IPS-20b (cell line): ENCODE data around the gene NLK.
A peak's percentile ranks its signal among the peaks of the same experiment; 100 is the strongest.
"Not testable (repeated sequence)": the region's sequence is repeated elsewhere in the genome, so short reads cannot be mapped to it uniquely, and the experiment has no call there.

Source experiments
- H3K27ac ChIP-seq: one replicate; pipeline ENCODE4 v1.5.1; 2013; ENCODE audit warnings: low read length
- H3K27me3 ChIP-seq: 2 replicates; pipeline ENCODE4 v1.6.1; 2013; ENCODE audit warnings: mild to moderate bottlenecking, low read length, inconsistent platforms; ENCODE audit not compliant: insufficient read depth
- H3K36me3 ChIP-seq: 2 replicates; pipeline ENCODE4 v1.6.1; 2013; ENCODE audit warnings: low read depth, mild to moderate bottlenecking, inconsistent platforms, low read length, moderate library complexity; ENCODE audit not compliant: insufficient read depth
- H3K4me1 ChIP-seq: 2 replicates; pipeline ENCODE4 v1.6.1; 2013; ENCODE audit warnings: mild to moderate bottlenecking, control low read depth, inconsistent platforms, low read length, moderate library complexity; ENCODE audit not compliant: insufficient read depth
- H3K4me3 ChIP-seq: 2 replicates; pipeline ENCODE4 v1.5.1; 2013; ENCODE audit warnings: mild to moderate bottlenecking, low read length, inconsistent platforms
- H3K9ac ChIP-seq: 2 replicates; pipeline ENCODE4 v1.6.1; 2013; ENCODE audit warnings: low read depth, mild to moderate bottlenecking, inconsistent platforms, low read length, moderate library complexity
- H3K9me3 ChIP-seq: 2 replicates; pipeline ENCODE4 v1.6.1; 2013; ENCODE audit warnings: mild to moderate bottlenecking, low read depth, low read length, inconsistent platforms; ENCODE audit not compliant: insufficient read depth

Gene NLK

GRCh38 chr17:28010406-28010805 lies 32.1 kb upstream of the NLK start:
- peaks cover 9% of the 10 kb centered on the region for H3K27me3 ChIP-seq
- no peak overlapping the region for H3K27ac ChIP-seq
- no peak overlapping the region for H3K9ac ChIP-seq
- H3K4me1 ChIP-seq: no peaks in the 10 kb centered on the region
- H3K36me3 ChIP-seq: no peaks in the 10 kb centered on the region
- H3K9me3 ChIP-seq: no peaks in the 10 kb centered on the region
- H3K4me3 ChIP-seq: no peak overlapping the region

GRCh38 chr17:28018439-28019070 lies 23.9 kb upstream of the NLK start:
- Histone ChIP-seq H3K27me3 (no peaks in the 10 kb centered on the region), H3K4me3 (no peak overlapping the region), H3K9me3 (no peaks in the 10 kb centered on the region), H3K9ac (no peak overlapping the region), H3K4me1 (no peaks in the 10 kb centered on the region), H3K27ac (no peak overlapping the region), H3K36me3 (no peaks in the 10 kb centered on the region)

GRCh38 chr17:28020515-28020914 lies 22.0 kb upstream of the NLK start:
- Histone ChIP-seq H3K27me3 (no peaks in the 10 kb centered on the region), H3K4me1 (no peaks in the 10 kb centered on the region), H3K4me3 (no peak overlapping the region), H3K36me3 (no peaks in the 10 kb centered on the region), H3K27ac (no peak overlapping the region), H3K9ac (no peak overlapping the region), H3K9me3 (no peaks in the 10 kb centered on the region)

- Histone ChIP-seq H3K27ac (no peak overlapping the region), H3K9ac (no peak overlapping the region), H3K4me1 (no peaks in the 10 kb centered on the region), H3K27me3 (no peaks in the 10 kb centered on the region), H3K9me3 (no peaks in the 10 kb centered on the region), H3K36me3 (no peaks in the 10 kb centered on the region), H3K4me3 (no peak overlapping the region)
Observed at GRCh38 chr17:28029044-28029443, 13.4 kb upstream of the NLK start.

GRCh38 chr17:28030386-28030785 lies 12.1 kb upstream of the NLK start:
- Histone ChIP-seq H3K9ac (no peak overlapping the region), H3K27ac (no peak overlapping the region), H3K27me3 (no peaks in the 10 kb centered on the region), H3K9me3 (no peaks in the 10 kb centered on the region), H3K36me3 (no peaks in the 10 kb centered on the region), H3K4me1 (no peaks in the 10 kb centered on the region), H3K4me3 (no peak overlapping the region)

GRCh38 chr17:28031174-28031573 lies 11.3 kb upstream of the NLK start:
- H3K36me3 ChIP-seq: no peaks in the 10 kb centered on the region
- no peak overlapping the region for H3K9ac ChIP-seq
- H3K4me3 ChIP-seq: no peak overlapping the region
- H3K9me3 ChIP-seq: no peaks in the 10 kb centered on the region
- H3K4me1 ChIP-seq: no peaks in the 10 kb centered on the region
- H3K27ac ChIP-seq: no peak overlapping the region
- H3K27me3 ChIP-seq: no peaks in the 10 kb centered on the region

GRCh38 chr17:28033972-28034714 lies 8.3 kb upstream of the NLK start:
- Histone ChIP-seq H3K9ac (no peak overlapping the region), H3K27me3 (no peaks in the 10 kb centered on the region), H3K4me3 (no peak overlapping the region), H3K36me3 (no peaks in the 10 kb centered on the region), H3K9me3 (no peaks in the 10 kb centered on the region), H3K4me1 (no peaks in the 10 kb centered on the region), H3K27ac (no peak overlapping the region)

- H3K9me3 ChIP-seq, H3K4me3 ChIP-seq, H3K4me1 ChIP-seq, H3K27me3 ChIP-seq, H3K9ac ChIP-seq, H3K36me3 ChIP-seq, H3K27ac ChIP-seq: not testable (repeated sequence)
Observed at GRCh38 chr17:28035452-28035851, 7.0 kb upstream of the NLK start.

- not testable (repeated sequence) for H3K36me3 ChIP-seq, H3K4me3 ChIP-seq, H3K4me1 ChIP-seq, H3K27ac ChIP-seq, H3K9me3 ChIP-seq, H3K9ac ChIP-seq, H3K27me3 ChIP-seq
Observed at GRCh38 chr17:28035884-28036283, 6.6 kb upstream of the NLK start.

- Histone ChIP-seq H3K9me3 (no peaks in the 10 kb centered on the region), H3K27me3 (no peaks in the 10 kb centered on the region), H3K9ac (no peak overlapping the region; the same call in 1 of the 2 replicates), H3K27ac (no peak overlapping the region), H3K36me3 (peaks cover 9% of the 10 kb centered on the region; the same call in 1 of the 2 replicates), H3K4me3 (no peak overlapping the region), H3K4me1 (peaks cover 12% of the 10 kb centered on the region)
Observed at GRCh38 chr17:28038802-28039201, 3.7 kb upstream of the NLK start.

- no peak overlapping the region for H3K4me3 ChIP-seq
- no peaks in the 10 kb centered on the region for H3K27me3 ChIP-seq
- no peak overlapping the region for H3K9ac ChIP-seq
- H3K27ac ChIP-seq: no peak overlapping the region
- peaks cover 15% of the 10 kb centered on the region for H3K4me1 ChIP-seq
- peaks cover 10% of the 10 kb centered on the region; the same call in 1 of the 2 replicates for H3K36me3 ChIP-seq
- H3K9me3 ChIP-seq: no peaks in the 10 kb centered on the region
Observed at GRCh38 chr17:28039251-28039650, 3.2 kb upstream of the NLK start.

- Histone ChIP-seq H3K4me3 (peak overlapping the region; percentile 43; the same call in 1 of the 2 replicates), H3K36me3 (peaks cover 17% of the 10 kb centered on the region; the same call in 1 of the 2 replicates), H3K27me3 (no peaks in the 10 kb centered on the region), H3K9ac (no peak overlapping the region), H3K4me1 (peaks cover 24% of the 10 kb centered on the region), H3K9me3 (no peaks in the 10 kb centered on the region), H3K27ac (no peak overlapping the region)
Observed at GRCh38 chr17:28040406-28040805, 2.1 kb upstream of the NLK start.
